CD4-positive, alpha-beta T cell (primary cell): Measurements from ENCODE around the gene ZFHX2. TPM values are rescaled to one million over a fixed set of nuclear protein-coding genes. Genes with fewer than 3 reads are reported as not detected.
A peak's percentile ranks its signal among the peaks of the same experiment; 100 is the strongest.

ENCODE experiments used
- ATAC-seq: fragments of 200-7000 bp; cut with Tn5 transposase; one replicate; pipeline ENCODE4 v1.10.0; 2022; ENCODE audit warnings: mild to moderate bottlenecking; ENCODE audit not compliant: poor library complexity
- CTCF ChIA-PET: fragments of 350-600 bp; sonication (Branson Sonifier 250); formaldehyde crosslinking; loops from one replicate; lab custom pipeline; 2021; ENCODE audit warnings: antibody characterized with exemption, inconsistent platforms; lab: Charles Lee
- POLR2A ChIA-PET: fragments of 350-600 bp; sonication (Branson Sonifier 250); formaldehyde crosslinking; loops from one replicate; lab custom pipeline; 2021; ENCODE audit warnings: antibody characterized with exemption, inconsistent platforms; lab: Charles Lee
- DNase-seq, 14 experiments: peaks; one replicate each; pipeline ENCODE4 v3.0.0-alpha.2; 2013 to 2020; ENCODE audit warnings: mixed read lengths in 2 of 14
- H3K27ac ChIP-seq, 2 donors: one replicate each; pipeline versions ENCODE4 v1.5.1 to v1.7.0; 2013; ENCODE audit warnings: low read length in 2 of 2, low read depth in 1 of 2, mild to moderate bottlenecking in 1 of 2
- H3K27me3 ChIP-seq, 2 experiments: 1 replicate in 1 of 2; 2 replicates in 1 of 2; pipeline versions ENCODE4 v1.6.1 to v1.7.0; 2013; ENCODE audit warnings: low read length in 2 of 2, control low read depth in 1 of 2, mild to moderate bottlenecking in 1 of 2, moderate library complexity in 1 of 2; ENCODE audit not compliant: insufficient read depth in 2 of 2, control insufficient read depth in 1 of 2
- H3K36me3 ChIP-seq: one replicate; pipeline ENCODE4 v1.6.1; 2013; ENCODE audit warnings: low read length, control low read depth; ENCODE audit not compliant: insufficient read depth
- H3K4me1 ChIP-seq: one replicate; pipeline ENCODE4 v1.6.1; 2013; ENCODE audit warnings: low read length, control low read depth; ENCODE audit not compliant: insufficient read depth
- H3K4me3 ChIP-seq: one replicate; pipeline ENCODE4 v1.5.1; 2013; ENCODE audit warnings: mild to moderate bottlenecking, low read length, moderate library complexity
- H3K9me3 ChIP-seq, 2 experiments: 1 replicate in 1 of 2; 2 replicates in 1 of 2; pipeline versions ENCODE4 v1.6.1 to v1.7.0; 2013; ENCODE audit warnings: low read length in 2 of 2, mild to moderate bottlenecking in 2 of 2, control low read depth in 1 of 2, moderate library complexity in 1 of 2; ENCODE audit not compliant: control insufficient read depth in 1 of 2, insufficient read depth in 1 of 2
- H3K27ac Mint-ChIP-seq: one replicate; pipeline ENCODE4 v1.8.0; 2020; ENCODE audit warnings: mixed read lengths
- H3K27me3 Mint-ChIP-seq: one replicate; pipeline ENCODE4 v1.8.0; 2021; ENCODE audit warnings: mixed read lengths
- H3K36me3 Mint-ChIP-seq: one replicate; pipeline ENCODE4 v1.8.0; 2021; ENCODE audit warnings: low read depth, mixed read lengths
- H3K4me1 Mint-ChIP-seq: one replicate; pipeline ENCODE4 v1.8.0; 2021; ENCODE audit warnings: low read depth, mixed read lengths
- H3K4me3 Mint-ChIP-seq: one replicate; pipeline ENCODE4 v1.8.0; 2020; ENCODE audit warnings: mild to moderate bottlenecking, mixed read lengths
- H3K9me3 Mint-ChIP-seq: one replicate; pipeline ENCODE4 v1.8.0; 2020; ENCODE audit warnings: mixed read lengths
- intact Hi-C, 2 experiments: fragments of 100-400 bp; cut with DNase I in 1 of 2; cut with micrococcal nuclease in 1 of 2; formaldehyde crosslinking; loops; one replicate each; pipeline versions ENCODE4 v1.15.1 to v1.9.0; 2023 to 2025; cut with DNase I, micrococcal nuclease
- total RNA-seq, 174 experiments: library from RNA in 2 of 174; stranded (reverse) in 2 of 174; gene quantifications; one replicate each; pipeline ENCODE4 v1.2.3 and lab custom pipeline; 2021 to 2026
- TF ChIP-seq, protein P1 (sequence below): fragments of 200-600 bp; IDR thresholded peaks from one replicate; pipeline ENCODE4 v1.8.0; 2022; ENCODE audit warnings: antibody characterized with exemption, mild to moderate bottlenecking

The ZFHX2 gene
- total RNA-seq, 2 experiments from 2014 or later, result 0.19 to 0.22 TPM

DNA sequence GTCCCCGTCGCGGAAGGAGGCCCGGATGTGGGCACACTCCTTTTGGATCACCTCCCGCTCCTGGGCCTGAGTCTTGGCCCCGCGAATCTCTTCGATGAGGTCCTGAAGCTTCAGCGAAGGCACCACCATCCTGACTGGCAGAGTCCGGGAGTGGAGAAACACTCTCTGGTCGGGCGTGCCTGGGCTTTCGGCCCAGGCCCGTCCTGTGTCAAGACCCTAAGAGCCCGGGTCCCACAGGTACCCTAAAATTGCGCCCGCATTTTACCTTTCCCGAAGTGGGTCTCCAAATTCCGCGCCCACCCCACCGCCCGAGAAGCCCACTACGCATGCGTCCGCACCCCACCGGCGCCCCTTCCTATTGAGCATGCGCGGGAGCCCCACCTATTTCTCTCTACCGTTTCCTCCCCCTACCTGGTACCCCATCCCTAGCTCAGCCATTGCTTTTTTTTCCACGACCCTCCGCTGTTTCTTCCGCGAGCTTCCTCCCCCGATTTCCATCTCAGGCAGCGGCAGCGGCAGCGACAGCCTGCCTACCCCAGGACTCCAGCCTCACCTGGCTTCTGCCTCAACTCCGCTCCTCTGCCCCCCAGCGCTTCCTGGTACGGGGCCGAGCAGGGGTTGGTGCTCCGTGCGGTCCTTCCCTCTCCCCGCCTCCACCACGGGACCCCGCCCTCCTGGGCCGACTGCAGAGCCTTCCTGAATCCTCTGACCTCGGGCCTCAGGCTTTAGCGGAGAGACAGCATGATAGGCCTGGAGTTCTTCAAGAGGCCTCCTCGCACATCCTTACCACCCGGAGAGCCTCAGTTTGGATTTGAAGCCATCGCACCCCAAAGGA is 15.8 kb upstream of the ZFHX2 start, which contains the start of gene AP1G2:
AP1G2 (minus strand) TSS at position 606 of the 835 bp plus-strand sequence; CDS start at position 129, 477 bp downstream.
- H3K4me3 Mint-ChIP-seq, result peak within 1 kb of the TSS; percentile 99
- H3K27ac ChIP-seq, result peak within 1 kb of the TSS; percentile 75 to 79
- ChIA-PET POLR2A (interaction anchor here (1.0 to 1.4 kb wide), 7 partner anchors 10 to 247 kb away, joined by 3 to 6 read pairs (median 4); partner anchors contain the start of genes NGDN, PABPN1, THTPA and ZFHX2), CTCF (interaction anchor here (1.0 kb wide), 1 partner anchor 89 kb away, joined by 3 read pairs; no protein-coding TSS in a partner anchor)
- peaks cover 7% of the 10 kb centered on the region for H3K27me3 Mint-ChIP-seq
- no peaks in the 10 kb centered on the region for H3K9me3 Mint-ChIP-seq
- peaks cover 52% of the 10 kb centered on the region for H3K4me1 Mint-ChIP-seq
- peaks cover 40% of the 10 kb centered on the region for H3K4me1 ChIP-seq
- H3K9me3 ChIP-seq, result no peaks in the 10 kb centered on the region
- H3K27ac Mint-ChIP-seq, result peak within 1 kb of the TSS; percentile 96
- TF ChIP-seq, protein P1, sequence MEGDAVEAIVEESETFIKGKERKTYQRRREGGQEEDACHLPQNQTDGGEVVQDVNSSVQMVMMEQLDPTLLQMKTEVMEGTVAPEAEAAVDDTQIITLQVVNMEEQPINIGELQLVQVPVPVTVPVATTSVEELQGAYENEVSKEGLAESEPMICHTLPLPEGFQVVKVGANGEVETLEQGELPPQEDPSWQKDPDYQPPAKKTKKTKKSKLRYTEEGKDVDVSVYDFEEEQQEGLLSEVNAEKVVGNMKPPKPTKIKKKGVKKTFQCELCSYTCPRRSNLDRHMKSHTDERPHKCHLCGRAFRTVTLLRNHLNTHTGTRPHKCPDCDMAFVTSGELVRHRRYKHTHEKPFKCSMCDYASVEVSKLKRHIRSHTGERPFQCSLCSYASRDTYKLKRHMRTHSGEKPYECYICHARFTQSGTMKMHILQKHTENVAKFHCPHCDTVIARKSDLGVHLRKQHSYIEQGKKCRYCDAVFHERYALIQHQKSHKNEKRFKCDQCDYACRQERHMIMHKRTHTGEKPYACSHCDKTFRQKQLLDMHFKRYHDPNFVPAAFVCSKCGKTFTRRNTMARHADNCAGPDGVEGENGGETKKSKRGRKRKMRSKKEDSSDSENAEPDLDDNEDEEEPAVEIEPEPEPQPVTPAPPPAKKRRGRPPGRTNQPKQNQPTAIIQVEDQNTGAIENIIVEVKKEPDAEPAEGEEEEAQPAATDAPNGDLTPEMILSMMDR, result no peak
- H3K4me3 ChIP-seq, result peak within 1 kb of the TSS; percentile 75
- intact Hi-C loops, result loop anchor here (1.0 to 10.0 kb wide), 4 partner anchors 12 to 875 kb away; partner anchors contain the start of genes ACIN1 (in 1 of the 2), C14orf119 (in 1 of the 2), DCAF11 (in 1 of the 2) and NRL (in 1 of the 2)
- peaks cover 43% of the 10 kb centered on the region for H3K36me3 Mint-ChIP-seq
- ATAC-seq (peak; percentile 91), DNase-seq (peak; percentile 69 to 94 (median 83))
- H3K27me3 ChIP-seq, result no peaks in the 10 kb centered on the region
- peaks cover 38% of the 10 kb centered on the region for H3K36me3 ChIP-seq

DNA sequence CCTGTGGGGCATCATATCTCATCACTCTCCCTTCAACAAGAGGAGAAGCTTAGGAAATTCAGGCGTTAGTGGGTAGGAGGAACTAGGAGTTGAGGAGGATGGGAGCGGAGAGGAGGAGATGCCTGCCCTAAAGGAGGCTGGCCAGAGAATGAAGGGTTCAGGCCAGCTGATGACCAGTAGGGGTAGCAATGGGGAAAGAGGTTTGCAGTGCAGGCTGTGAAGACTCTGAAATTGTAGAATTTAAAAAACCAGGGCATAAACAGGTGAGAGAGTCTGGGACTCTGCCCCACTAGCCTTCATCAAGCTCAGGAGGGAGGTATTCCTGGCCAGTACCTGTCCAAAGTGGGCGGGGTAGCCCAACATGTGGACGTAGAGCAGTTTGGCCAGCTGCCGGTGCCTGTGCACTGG is 15.2 kb upstream of the ZFHX2 start:
- Histone ChIP-seq H3K27ac (peak overlapping the region; percentile 75 to 79), H3K9me3 (no peaks in the 10 kb centered on the region), H3K4me1 (peaks cover 40% of the 10 kb centered on the region), H3K4me3 (peak overlapping the region; percentile 75), H3K27me3 (no peaks in the 10 kb centered on the region), H3K36me3 (peaks cover 44% of the 10 kb centered on the region)
- Mint-ChIP-seq H3K9me3 (no peaks in the 10 kb centered on the region), H3K27ac (peak overlapping the region; percentile 96), H3K4me1 (peaks cover 52% of the 10 kb centered on the region), H3K27me3 (peaks cover under 1% of the 10 kb centered on the region), H3K36me3 (peaks cover 46% of the 10 kb centered on the region), H3K4me3 (peak overlapping the region; percentile 99)
- intact Hi-C loops, result loop anchor here (1.0 to 10.0 kb wide), 4 partner anchors 11 to 876 kb away; partner anchors contain the start of genes ACIN1 (in 1 of the 2), C14orf119 (in 1 of the 2), DCAF11 (in 1 of the 2) and NRL (in 1 of the 2)
- TF ChIP-seq, protein P1, result no peak
- ChIA-PET CTCF (interaction anchor here (1.0 kb wide), 1 partner anchor 88 kb away, joined by 3 read pairs; no protein-coding TSS in a partner anchor), POLR2A (interaction anchor here (1.0 to 1.4 kb wide), 7 partner anchors 9 to 246 kb away, joined by 3 to 6 read pairs (median 4); partner anchors contain the start of genes NGDN, PABPN1, THTPA and ZFHX2)
- ATAC-seq (no peak), DNase-seq (no peak)

DNA sequence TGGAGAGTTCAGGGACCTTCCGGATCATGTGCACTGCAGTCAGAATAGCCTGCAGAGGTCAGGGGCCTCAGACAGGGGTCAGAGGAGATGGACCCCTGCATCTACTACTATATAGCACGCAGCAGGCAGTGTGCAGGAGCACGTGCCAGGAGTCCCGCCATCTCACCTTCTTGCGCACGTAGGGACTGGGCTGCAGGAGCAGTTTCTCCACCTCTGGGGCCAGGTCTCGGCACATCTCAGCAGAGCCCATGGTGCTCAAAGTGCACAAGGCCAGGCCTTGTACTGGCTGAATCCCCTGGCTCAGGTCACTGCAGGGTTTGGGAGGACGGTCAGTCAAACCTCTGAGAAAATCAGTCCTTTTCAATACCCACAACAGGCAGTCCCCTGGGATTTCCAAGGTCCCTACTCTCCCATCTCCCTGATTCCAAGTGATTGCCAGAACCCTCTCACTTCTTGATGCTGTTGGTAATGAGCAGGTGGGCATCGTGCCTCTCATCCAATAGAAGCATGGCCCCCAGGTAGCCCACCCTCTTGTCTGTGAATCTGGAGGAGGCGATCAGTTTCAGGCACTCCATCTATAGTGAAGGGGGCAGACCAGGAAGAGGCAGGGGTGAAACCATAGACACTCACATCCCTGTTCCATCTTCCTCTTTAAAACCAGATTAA is 14.7 kb upstream of the ZFHX2 start:
- Histone ChIP-seq H3K9me3 (no peaks in the 10 kb centered on the region), H3K4me3 (peak overlapping the region; percentile 75), H3K27ac (no peak overlapping the region), H3K4me1 (peaks cover 40% of the 10 kb centered on the region), H3K27me3 (no peaks in the 10 kb centered on the region), H3K36me3 (peaks cover 49% of the 10 kb centered on the region)
- Mint-ChIP-seq H3K9me3 (no peaks in the 10 kb centered on the region), H3K27ac (peak overlapping the region; percentile 96), H3K27me3 (no peaks in the 10 kb centered on the region), H3K4me3 (peak overlapping the region; percentile 99), H3K36me3 (peaks cover 50% of the 10 kb centered on the region), H3K4me1 (peaks cover 52% of the 10 kb centered on the region)
- ATAC-seq (no peak), DNase-seq (no peak)
- TF ChIP-seq, protein P1, result no peak
- POLR2A ChIA-PET, result interaction anchor here (1.0 to 1.4 kb wide), 5 partner anchors 9 to 245 kb away, joined by 3 to 6 read pairs (median 3); partner anchors contain the start of genes NGDN, PABPN1 and THTPA
- intact Hi-C loops, result loop anchor here in 1 of 2 experiments (5.0 to 10.0 kb wide), 3 partner anchors 471 to 876 kb away; partner anchors contain the start of genes ACIN1, C14orf119, DCAF11 and NRL
- CTCF ChIA-PET, result interaction anchor here (1.0 kb wide), 1 partner anchor 87 kb away, joined by 3 read pairs; no protein-coding TSS in a partner anchor
